NCI-H82 (cell line): Measurements from ENCODE around the gene HIVEP1.
"Not testable (repeated sequence)": the region's sequence is repeated elsewhere in the genome, so short reads cannot be mapped to it uniquely, and the experiment has no call there.

Experiments used
- DNase-seq: peaks from one replicate; lab custom pipeline; 2025; lab: John Stamatoyannopoulos, UW

Gene HIVEP1

DNA sequence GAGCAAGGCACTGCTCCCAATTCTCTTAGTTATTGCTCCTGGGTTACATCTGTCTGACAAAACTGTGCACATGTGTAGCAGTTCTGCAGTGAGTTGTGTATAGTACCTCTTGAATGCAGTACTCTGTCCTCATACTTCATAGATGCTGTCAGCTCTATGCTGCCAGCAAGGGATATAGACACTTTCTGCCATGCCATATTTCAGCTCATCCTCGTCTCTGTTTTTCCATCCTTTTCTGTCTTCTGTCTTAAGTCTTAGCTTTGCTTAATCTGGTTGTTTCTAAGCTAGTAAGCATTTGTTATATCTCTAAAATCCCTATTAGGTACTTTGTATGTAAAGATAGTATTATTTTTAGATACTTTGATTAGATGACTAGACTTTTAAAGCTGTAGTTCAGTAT is 76.4 kb downstream of the HIVEP1 start:
- no peak for DNase-seq

DNA sequence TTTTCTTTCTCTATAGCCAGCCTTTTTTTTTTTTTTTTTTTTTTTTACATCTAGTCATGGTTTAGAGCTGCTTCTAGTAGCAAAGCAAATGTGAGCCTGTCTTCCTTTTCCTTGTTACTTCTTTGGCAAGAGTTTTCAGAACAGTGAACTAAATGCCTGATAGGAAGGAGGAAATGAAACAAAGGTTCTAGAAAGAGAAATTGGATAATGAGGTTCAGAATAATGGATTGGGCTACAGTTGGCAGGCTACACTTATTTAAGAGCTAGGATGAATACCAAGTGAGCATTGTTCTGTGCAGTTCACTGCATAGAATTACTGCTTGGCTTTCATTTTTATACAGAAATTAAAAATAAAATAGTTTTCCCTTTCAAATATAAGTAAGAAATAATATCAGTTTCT is 78.6 kb downstream of the HIVEP1 start:
- no peak for DNase-seq

DNA sequence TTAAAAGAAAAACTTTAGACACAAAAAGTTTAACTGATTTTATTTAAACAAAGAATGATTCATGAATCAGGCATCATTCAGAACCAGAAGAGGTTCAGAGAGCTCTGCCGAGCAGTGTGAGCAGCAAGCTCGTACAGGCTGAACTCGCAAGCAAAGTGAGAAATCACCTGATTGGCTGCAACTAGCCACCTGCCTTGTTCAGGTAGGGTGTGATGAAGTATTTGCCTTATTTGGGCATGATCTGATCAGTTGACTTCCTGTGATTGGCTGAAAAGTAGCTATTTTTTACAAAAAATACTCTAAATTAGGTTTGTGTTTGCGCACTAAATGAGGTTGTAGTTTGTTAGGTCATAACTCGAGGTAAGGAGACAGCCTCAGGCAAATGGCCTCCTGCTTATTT is 80.7 kb downstream of the HIVEP1 start:
- DNase-seq, result no peak

DNA sequence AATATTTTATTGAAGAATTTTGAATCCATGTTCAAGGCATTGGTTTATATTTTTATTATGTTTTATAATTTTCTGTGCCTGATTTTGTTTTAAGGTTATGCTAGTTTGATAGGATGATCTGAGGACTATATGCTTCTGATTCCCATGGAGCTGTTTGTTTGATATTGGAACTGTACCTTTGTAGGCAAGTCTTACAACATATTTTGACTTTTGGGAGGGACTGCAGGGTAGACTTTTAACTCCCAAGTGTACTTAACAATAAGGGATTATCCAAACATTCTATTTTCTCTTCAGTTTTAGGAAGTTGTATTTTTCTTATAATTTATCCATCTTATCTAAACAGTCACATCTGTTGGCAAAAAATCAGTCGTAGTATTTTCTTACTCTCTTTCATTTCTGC is 82.6 kb downstream of the HIVEP1 start:
- DNase-seq, result no peak

DNA sequence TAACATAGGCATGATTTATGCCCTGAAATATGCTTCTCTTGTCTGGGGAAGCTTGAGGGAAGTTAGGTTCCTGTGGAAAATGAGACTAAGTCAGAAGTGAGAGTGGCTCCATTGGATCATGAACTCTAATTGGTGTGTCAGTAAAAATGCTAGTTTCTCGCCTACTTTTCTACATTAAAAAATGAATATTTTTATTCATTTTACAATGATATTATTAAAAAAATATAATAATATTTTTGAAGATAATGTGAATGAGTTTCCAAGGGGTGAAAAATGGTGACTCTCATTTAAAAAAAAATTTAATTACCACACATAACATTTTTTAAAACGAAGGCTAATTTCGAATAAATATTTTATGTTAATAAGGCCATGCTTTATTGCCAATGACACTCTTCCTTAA is 84.2 kb downstream of the HIVEP1 start:
- DNase-seq, result no peak

DNA sequence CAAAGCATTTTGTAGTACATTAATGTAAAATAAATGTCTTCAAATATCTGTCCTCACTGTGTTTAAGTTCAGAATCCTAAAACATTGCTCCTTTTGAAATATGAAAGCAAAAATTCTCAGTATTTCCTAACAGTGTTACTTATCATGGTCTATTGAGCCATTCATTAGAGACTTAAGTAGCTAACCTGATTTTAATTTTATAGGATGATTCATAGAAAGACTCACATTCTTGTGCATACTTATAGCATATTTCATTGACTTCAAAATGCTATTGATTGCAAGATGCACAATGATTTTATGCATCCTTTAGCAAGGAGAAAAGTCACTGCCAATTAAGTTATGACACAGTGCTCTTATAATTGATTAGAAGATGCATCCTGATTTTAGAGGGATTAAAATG is 85.7 kb downstream of the HIVEP1 start:
- no peak for DNase-seq

DNA sequence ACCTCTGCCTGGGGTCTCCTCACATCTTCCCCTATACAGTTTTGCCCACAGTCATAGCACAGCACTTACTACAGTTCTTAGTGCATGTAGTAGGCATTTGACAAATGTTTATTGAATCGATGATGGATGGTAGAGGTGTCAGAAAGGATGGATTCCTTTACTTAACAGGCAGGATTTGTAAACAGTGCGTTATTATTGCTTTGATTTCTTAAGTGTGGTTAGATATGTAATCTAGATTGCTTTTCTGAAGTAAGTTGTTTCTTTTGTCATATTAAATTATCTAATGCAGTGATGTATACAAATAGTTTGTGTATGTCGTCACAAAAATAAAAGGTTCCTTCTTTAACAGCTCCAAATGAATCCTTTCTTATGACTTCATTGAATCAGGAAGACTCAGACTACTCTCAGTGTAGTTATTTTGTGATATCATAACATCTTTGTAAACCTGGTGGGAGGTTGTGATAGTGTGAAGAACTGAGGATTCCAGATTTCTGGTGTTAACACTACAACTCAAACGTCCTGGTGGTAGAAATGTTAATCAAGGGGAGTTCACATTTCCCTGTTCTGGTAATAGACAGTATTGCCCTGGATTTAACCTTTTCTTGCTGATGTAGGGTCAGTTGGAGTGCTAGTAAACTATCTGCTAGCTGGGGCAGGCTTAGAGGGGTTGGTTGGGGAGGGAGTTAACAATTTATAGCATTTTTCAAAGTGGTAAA is 87.7 kb downstream of the HIVEP1 start:
- no peak for DNase-seq

DNA sequence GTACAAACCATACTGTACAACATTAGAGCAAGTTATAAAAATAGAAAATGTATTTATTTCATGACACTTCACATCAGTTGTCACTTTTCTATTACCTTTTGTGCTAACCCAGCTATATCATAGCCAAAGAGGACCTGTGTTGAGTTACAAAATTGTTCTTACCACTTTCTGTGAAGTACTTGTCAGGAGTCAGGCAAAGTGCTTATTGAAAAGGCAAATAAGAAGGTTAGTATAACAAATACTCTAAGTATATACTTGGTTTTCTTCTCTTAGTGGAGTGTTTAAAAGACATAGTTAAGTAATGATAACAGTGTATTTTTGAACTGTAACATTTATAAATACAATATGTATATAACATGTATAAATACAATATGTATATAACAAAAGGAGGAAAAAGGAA is 88.9 kb downstream of the HIVEP1 start:
- DNase-seq, result no peak

DNA sequence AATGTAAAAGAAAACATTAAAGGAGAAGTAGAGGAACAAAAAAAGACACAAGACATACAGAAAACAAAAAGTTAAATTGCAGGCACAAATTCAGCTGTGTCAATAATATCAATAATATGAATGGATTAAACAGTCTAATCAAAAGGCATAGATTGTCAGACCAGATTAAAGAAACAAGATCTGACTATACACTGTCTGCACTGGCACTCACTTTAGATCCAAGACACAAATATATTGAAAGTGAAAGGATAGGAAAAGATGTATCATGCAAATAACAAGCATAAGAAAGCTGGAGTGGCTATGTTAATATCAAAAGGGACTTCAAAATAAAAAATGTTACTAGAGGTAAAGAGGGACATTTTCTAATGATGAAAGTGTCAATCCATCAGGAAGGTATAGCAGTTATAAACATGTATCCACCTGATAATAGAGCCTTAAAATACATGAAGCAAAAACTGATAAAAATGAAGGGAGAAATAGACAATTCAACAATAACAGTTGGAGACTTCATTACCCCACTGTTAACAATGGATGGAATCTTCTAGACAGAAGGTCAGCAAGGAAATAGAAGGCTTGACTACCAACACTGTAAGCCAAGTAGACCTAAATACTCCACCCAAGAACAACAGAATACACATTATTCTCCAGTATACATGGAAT is 89.7 kb downstream of the HIVEP1 start:
- no peak for DNase-seq

DNA sequence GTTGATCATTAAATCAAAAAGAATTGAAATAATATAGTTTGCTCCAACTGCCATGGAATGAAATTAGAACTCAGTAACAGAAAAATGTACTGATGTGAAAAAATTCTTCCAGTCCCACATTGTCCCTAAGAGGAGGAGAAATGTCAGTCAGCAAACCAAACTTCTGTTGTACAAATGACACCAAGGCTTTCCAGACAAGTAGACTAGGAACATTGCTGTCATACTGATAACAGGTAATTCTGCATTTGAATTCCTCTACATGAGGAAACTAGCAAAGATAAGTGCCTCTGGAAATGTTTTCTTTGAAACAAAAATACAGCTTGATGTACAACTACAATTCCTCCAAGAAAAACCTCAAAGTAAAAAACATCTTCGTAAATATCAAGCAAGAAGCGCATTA is 90.2 kb downstream of the HIVEP1 start:
- no peak for DNase-seq

DNA sequence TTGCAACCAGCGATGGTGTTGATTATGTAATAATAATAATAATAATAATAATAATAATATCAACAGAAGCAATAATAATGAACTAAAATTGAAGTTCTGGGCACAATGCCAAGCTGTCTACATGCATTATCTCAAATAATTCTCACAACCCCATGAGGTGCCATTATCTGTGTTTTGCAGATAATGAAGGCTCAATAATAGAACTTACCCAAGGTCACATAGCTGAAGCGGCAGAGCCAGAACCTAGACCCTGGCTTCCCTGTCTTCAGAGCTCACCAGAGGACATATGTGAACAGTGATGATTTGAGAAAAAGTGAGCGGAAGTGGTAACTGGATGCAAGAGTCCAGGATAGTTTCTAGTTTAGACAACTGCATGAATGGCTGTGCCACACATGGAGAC is 91.0 kb downstream of the HIVEP1 start:
- peak; percentile 4 for DNase-seq

DNA sequence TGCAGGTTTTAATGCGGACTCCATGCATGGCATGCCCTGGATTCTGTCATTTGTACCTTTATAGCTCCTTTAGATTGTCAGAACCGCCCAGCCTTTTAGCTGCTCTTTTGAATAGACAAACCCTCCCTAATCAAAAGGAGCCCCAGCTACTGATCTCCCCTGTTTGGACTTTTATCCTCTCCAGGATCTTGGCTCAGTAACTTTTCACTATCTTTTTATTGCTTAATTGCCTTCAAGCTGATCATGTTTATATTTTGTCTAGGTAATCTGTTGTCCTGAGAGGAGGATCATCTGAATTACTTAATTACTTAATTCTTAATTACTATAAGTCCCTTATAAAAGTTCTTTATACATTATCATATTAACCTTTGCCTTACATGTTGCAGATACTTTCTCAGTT is 93.2 kb downstream of the HIVEP1 start:
- peak; percentile 2 for DNase-seq

DNA sequence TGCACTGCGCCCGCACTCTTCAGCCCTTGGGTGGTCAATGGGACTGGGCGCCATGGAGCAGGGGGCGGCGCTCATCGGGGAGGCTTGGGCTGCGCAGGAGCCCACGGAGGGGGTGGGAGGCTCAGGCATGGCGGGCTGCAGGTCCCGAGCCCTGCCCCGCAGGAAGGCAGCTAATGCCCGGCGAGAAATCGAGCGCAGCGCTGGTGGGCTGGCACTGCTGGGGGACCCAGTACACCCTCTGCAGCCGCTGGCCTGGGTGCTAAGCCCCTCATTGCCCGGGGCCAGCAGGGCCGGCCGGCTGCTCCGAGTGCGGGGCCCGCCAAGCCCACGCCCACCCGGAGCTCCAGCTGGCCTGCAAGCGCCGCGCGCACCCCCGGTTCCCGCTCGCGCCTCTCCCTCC is 96.3 kb downstream of the HIVEP1 start:
- not testable (repeated sequence) for DNase-seq

DNA sequence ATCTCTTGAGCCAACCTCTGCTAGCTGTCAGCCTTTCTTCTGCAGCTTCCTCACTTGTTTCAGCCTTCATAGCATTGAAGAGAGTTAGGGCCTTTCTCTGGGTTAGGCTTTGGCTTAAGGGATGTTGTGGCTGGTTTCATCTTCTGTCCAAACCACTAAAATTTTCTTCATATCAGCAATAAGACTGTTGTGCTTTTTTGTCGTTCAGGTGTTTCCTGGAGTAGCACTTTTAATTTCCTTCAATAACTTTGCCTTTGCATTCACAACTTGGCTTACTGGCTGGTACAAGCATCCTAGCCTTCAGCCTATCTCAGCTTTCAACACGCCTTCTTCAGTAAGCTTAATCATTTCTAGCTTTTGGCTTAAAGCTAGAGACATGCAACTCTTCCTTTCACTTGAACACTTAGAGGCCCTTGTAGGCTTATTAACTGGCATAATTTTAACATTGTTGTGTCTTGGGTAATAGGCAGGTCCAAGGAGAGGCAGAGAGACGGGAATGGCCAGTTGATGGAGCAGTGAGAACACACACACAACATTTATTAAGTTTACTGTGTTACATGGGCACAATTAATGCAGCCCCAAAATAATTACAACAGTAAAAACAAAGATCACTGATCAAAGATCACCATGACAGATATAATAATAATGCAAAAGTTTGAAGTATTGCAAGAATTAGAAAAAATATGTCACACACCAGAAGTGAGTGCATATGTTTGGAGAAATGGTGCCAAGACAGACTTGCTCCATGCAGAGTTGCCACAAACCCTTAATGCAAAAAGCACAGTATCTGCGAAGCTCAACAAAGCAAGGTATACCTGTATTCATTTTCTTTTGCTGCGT is 98.6 kb downstream of the HIVEP1 start:
- no peak for DNase-seq

DNA sequence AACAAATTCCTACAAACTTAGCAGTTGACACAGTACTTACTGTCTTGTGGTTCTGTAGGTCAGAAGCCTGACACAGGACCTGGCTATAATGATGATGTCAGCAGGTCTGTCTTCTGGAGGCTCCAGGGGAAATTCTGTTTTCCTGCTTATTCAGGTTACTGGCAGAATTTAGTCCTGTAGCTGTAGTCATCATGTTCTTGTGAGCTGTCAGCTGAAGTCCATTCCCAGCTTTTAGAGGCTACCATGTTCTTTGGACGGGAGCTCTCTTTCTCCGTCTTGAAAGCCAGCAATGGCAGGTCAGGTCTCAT is 99.2 kb downstream of the HIVEP1 start:
- no peak for DNase-seq

DNA sequence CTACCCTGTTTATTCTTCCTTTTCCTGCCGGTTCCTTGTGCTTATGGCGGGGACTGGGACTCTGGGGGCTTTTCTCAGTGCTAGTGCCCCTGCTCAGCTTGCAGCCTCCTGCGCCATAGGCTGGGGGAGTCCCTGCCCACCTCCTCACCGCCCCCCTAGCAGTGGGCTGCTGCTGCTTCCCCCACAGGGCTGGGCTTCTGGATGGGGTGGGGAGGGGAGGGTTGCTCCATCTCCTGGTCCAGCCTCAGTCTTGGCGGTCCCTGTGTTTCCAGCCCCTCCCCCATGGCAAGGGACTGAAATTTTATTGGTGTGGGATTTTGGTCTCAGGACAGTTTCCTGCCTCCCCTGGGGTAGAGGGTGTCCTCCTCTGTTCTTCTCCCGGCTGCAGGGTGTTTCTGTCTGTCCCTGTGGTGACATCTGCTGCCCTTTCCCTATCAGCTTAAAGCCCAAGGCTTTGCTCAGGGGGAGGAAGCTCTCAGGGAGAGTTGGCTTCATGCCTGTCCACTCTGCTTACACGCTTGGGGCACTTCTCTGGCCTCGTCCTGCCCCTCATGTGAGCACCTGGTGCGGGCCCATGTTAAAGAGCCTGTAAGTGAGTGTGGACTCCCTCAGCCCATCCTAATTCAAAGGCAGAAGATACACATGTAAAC is 100.6 kb downstream of the HIVEP1 start:
- DNase-seq, result peak; percentile 48

DNA sequence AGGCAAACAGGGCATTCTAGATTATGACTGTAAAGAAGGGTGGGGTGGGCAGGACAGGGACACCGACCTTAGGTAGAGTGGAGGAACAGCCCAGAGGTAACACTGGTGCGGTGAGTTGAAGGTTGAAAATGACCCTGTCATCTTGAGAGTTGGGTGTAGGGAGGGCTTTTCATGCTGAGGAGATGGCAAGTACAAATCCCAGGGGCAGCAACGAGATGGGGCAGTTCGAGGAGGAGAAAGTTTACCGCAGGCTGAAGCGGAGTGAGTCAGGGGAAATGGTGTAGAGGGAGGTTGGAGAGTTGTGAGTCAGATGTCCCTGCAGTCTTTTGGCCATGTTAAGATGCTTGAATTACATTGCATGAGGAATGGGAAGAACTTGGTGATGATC is 101.1 kb downstream of the HIVEP1 start:
- DNase-seq, result no peak

DNA sequence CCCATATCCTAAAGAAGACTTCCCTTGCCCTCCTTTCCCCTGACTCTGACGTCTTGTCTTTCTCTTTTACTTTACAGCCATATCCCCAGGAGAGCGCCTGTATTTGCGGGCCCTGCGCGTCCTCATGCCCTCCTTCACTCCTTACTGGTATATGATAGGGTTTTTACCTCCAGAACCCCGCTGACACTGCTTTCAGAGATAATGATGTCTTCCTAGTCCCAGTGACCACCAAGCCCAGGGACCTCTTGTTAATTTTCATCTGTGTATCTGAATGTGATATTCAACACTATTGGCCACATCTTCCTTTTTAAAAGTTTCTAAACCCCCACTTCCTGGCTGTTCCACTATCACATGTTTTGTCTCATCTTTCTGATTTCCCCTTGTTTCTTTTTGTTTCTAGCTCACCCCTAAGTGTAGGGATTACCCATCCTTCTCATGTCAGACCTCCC is 102.0 kb downstream of the HIVEP1 start:
- no peak for DNase-seq

DNA sequence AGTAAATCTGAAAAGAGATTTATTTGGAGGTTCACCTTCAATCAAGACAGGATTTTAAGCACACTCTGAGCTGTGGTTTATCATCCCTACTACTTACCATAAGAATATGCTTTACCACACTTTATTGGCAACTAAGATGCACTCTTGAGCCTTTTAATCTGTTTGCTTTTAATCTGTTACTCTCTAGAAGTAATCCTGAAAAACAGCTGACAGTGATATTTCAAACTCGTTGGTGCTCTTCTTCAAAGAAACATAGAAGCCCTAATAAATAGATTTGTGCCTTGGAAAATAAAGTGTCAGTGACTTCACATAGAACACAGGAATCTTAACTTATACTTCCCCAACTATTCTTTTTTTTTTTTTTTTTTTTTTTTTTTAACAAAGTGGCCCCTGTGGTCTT is 102.9 kb downstream of the HIVEP1 start:
- DNase-seq, result peak; percentile 36

DNA sequence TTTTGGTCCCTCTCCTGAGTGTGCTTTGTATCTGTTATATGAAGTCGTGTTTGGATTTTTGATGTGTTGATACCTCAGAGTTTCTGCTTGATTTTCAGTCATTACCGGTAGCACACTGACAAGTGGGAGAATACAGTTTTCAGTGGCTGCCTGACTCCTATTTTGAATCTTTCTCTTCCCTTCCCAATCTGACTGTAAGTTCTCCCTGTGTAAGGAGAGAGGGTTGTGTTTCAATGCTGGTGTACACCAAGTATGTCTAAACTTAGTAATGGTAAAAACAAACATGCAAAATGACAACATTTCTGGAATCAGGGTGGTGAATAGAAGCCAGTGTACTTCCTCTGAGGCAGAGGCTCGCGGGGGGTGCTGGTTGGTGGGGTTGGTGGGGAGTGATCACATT is 103.4 kb downstream of the HIVEP1 start:
- DNase-seq, result no peak

DNA sequence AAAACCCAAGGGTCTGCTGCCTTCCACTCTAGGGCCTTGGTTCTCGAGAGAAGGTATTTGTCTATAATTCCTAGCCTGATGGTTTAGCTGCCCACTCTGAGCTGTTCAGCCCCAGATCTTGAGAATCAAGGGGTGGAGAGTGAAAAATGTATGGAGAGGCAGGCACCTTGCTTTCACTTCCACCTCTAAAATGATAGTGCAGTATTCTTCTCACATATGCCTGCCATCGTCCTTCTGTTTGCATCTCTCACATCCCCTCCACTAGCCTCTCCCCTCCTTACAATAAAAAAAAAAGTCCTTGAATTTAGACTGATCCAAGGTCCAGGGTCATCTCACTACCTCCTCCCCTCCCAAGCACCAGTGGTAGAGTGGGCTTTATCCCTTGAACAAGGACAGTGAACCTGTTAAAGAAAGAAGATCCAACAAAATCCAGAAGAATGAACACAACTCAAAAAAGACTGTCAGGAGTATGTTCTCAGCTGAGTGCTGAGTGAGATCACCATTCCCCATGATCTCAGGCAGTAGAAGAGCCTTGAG is 104.2 kb downstream of the HIVEP1 start:
- DNase-seq, result no peak

DNA sequence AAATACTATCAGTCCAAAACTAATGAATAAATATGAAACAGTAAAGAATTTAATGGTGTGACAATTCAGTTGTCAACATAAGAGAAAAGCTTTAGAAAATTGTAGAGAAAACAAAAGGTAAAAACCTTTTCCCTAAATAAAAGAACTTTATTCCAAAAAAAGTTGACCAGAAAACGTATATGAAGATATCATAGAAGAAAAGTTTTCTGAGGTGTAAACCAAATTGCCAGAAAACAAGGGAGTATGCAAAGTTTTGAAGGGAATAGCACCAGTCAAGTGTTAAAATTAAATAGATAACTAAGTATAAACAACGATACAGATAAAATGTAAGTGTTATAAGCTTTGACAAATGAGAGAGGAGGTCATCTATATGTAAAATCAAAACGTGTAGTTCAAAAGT is 104.9 kb downstream of the HIVEP1 start:
- DNase-seq, result no peak
